GM12875 (cell line): Measurements from ENCODE around the gene HPGDS.
"Not testable (repeated sequence)": the region's sequence is repeated elsewhere in the genome, so short reads cannot be mapped to it uniquely, and the experiment has no call there.

ENCODE experiments used
- H3K4me3 ChIP-seq: one replicate; pipeline ENCODE4 v1.5.1; 2011; ENCODE audit warnings: low read depth, low read length, control low read depth
- TF ChIP-seq, protein P1 (sequence below): IDR thresholded peaks from 2 replicates; pipeline ENCODE4 v1.5.1; 2011; ENCODE audit warnings: low read depth, mild to moderate bottlenecking, control low read depth, inconsistent platforms, low read length, moderate library complexity, borderline replicate concordance; ENCODE audit not compliant: insufficient read depth

The HPGDS gene

DNA sequence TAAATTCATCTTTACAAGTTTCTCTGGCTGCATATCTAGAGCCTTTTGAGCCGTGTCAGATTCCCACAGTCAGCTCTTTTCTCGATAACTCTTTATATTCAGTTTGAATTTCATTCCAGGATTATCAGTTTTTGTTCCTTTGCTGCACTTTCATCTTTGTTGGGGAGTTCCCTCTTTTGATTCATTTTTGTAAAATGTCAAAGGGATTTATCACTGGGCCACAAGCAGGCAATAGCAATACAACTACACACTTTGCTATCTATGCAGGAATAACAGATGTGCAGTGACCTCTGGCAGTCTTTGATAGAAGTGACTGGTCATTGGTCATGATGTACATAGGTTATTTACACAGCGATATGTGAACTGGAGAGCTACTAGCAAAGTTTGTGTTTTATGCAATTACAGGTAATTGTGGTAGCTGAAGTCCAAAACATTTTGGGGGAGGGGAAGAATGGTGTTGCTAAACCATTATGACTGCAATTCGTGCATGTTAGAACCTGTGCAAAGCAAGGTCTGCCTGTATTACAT is 43.8 kb downstream of the HPGDS start:
- no peak overlapping the region for H3K4me3 ChIP-seq
- TF ChIP-seq, protein P1, sequence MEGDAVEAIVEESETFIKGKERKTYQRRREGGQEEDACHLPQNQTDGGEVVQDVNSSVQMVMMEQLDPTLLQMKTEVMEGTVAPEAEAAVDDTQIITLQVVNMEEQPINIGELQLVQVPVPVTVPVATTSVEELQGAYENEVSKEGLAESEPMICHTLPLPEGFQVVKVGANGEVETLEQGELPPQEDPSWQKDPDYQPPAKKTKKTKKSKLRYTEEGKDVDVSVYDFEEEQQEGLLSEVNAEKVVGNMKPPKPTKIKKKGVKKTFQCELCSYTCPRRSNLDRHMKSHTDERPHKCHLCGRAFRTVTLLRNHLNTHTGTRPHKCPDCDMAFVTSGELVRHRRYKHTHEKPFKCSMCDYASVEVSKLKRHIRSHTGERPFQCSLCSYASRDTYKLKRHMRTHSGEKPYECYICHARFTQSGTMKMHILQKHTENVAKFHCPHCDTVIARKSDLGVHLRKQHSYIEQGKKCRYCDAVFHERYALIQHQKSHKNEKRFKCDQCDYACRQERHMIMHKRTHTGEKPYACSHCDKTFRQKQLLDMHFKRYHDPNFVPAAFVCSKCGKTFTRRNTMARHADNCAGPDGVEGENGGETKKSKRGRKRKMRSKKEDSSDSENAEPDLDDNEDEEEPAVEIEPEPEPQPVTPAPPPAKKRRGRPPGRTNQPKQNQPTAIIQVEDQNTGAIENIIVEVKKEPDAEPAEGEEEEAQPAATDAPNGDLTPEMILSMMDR, result no peak

GRCh38 chr4:94295473-94295872 is 47.2 kb downstream of the HPGDS start:
- H3K4me3 ChIP-seq, result not testable (repeated sequence)

GRCh38 chr4:94293981-94294380 is 48.7 kb downstream of the HPGDS start:
- H3K4me3 ChIP-seq, result not testable (repeated sequence)

- H3K4me3 ChIP-seq, result no peak overlapping the region
- TF ChIP-seq, protein P1, result no peak
These were observed 52.4 kb downstream of the HPGDS start for GRCh38 chr4:94290245-94290644.

DNA sequence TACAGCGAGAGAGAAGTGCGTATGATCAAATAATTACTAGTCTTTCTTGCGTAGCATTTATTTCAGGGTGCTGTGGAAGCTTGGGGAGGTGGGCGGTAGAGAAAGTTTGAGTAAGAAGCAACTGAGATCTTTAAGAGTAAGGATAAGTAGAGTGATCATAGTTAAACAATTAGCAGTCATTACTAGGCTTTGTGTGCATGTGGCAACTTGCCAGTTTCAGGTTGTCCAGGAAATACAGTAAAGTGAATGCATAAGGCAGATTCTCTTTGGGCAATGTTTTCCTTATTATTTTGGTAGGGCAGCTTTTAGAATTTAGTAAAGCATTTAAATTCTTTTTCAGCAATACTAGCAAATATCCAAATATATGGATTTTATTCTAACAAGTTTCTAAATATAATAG is 57.0 kb downstream of the HPGDS start:
- TF ChIP-seq, protein P1, result no peak
- H3K4me3 ChIP-seq, result no peak overlapping the region

DNA sequence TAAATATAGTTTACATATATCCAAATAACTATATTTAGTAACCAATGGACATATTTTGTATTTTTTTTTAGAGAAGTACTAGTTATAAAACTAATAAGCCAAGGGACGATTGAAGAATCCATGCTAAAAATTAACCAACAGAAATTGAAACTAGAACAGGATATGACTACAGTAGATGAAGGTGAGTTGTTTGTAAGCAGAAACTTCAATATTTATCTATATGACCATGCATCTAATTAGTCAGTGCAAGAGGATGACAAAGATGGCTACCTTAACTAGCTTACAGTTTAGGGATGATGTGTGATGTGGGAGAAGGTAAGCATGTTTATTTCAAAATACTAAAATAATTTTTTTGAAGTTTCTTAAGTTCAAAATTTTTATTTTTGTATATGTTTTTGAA is 57.7 kb downstream of the HPGDS start:
- no peak overlapping the region for H3K4me3 ChIP-seq
- TF ChIP-seq, protein P1, result no peak

DNA sequence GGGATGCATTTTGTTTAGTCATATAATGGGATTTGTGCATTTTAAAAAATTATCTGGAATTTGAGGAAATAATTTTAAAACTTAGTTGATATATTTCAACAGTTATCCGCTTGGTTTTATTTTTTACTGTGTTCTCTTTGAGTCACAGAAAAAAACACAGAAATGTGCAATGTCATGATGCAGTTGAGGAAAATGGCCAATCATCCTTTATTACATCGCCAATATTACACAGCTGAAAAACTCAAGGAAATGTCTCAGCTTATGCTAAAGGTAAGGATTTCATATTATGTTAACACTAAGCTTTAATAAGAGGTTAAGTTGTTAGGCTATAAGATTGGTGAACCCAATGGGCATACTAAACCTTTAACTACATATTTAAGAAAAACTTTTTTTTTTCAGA is 63.9 kb downstream of the HPGDS start:
- TF ChIP-seq, protein P1, result no peak
- H3K4me3 ChIP-seq, result no peak overlapping the region

GRCh38 chr4:94277534-94277933 is 65.1 kb downstream of the HPGDS start:
- TF ChIP-seq, protein P1, result no peak
- H3K4me3 ChIP-seq, result no peak overlapping the region
